GM23338 (cell line): ENCODE data around the gene SNORC.

Experiments used
- CREB1 ChIP-seq: fragments of 250-450 bp; sonication (Bioruptor Pico); IDR thresholded peaks from 2 replicates; pipeline ENCODE4 v1.5.0; 2020; ENCODE audit warnings: low read depth, mild to moderate bottlenecking, moderate library complexity
- EZH2 ChIP-seq: fragments of 200-600 bp; sonication (generic); IDR thresholded peaks from one replicate; pipeline ENCODE4 v1.8.0; 2017; ENCODE audit warnings: antibody characterized with exemption, mild to moderate bottlenecking, low read depth; ENCODE audit not compliant: unreplicated experiment
- EZH2phosphoT487 ChIP-seq: fragments of 200-600 bp; sonication (generic); IDR thresholded peaks from one replicate; pipeline ENCODE4 v1.8.1; 2018; ENCODE audit warnings: antibody characterized with exemption; ENCODE audit not compliant: unreplicated experiment
- NANOG ChIP-seq: IDR thresholded peaks from 2 replicates; pipeline ENCODE4 v1.6.1; 2016; ENCODE audit warnings: antibody characterized with exemption, borderline replicate concordance
- POLR2AphosphoS5 ChIP-seq: IDR thresholded peaks from 2 replicates; pipeline ENCODE4 v1.6.1; 2016; ENCODE audit warnings: antibody characterized with exemption, low read depth
- STAT1 ChIP-seq: IDR thresholded peaks from one replicate; pipeline ENCODE4 v1.6.1; 2016; ENCODE audit warnings: antibody characterized with exemption; ENCODE audit not compliant: unreplicated experiment
- ZNF331 ChIP-seq: fragments of 250-450 bp; sonication (Bioruptor Pico); IDR thresholded peaks from 2 replicates; pipeline ENCODE4 v1.5.0; 2020; ENCODE audit warnings: low read depth, mild to moderate bottlenecking, moderate library complexity
- TF ChIP-seq, protein P1 (sequence below), 2 experiments: fragments of 200-600 bp in 1 of 2; sonication (generic) in 1 of 2; conservative IDR thresholded peaks; 2 replicates each; pipeline versions ENCODE4 v1.5.1 to v1.6.1; 2016 to 2017; ENCODE audit warnings: antibody characterized with exemption in 2 of 2, low read depth in 2 of 2, mild to moderate bottlenecking in 2 of 2, moderate library complexity in 1 of 2
- TF ChIP-seq, protein P2 (sequence below): IDR thresholded peaks from one replicate; pipeline ENCODE4 v1.6.1; 2018; ENCODE audit warnings: antibody characterized with exemption; ENCODE audit not compliant: unreplicated experiment

DNA sequence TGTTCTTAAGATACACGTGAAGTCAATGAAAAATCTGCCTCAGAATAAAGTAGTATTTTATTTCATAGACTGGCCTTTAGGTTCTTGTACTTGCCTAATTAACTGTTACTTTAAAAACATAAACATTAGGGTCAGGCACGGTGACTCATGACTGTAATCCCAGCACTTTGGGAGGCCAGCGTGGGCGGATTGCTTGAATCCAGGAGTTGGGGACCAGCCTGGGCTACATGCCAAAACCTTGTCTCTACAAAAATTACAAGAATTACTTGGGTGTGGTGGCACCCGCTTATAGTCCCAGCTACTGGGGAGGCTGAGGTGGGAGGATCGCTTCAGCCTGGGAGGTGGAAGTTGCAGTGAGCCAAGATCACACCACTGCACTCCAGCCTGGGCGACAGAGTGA is 16.0 kb upstream of the SNORC start:
- no peak for TF ChIP-seq POLR2AphosphoS5
- TF ChIP-seq, protein P1, sequence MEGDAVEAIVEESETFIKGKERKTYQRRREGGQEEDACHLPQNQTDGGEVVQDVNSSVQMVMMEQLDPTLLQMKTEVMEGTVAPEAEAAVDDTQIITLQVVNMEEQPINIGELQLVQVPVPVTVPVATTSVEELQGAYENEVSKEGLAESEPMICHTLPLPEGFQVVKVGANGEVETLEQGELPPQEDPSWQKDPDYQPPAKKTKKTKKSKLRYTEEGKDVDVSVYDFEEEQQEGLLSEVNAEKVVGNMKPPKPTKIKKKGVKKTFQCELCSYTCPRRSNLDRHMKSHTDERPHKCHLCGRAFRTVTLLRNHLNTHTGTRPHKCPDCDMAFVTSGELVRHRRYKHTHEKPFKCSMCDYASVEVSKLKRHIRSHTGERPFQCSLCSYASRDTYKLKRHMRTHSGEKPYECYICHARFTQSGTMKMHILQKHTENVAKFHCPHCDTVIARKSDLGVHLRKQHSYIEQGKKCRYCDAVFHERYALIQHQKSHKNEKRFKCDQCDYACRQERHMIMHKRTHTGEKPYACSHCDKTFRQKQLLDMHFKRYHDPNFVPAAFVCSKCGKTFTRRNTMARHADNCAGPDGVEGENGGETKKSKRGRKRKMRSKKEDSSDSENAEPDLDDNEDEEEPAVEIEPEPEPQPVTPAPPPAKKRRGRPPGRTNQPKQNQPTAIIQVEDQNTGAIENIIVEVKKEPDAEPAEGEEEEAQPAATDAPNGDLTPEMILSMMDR (conservative IDR thresholded peaks at IDR 0.05; ENCODE audit: low read depth in 2 of 2) = no peak
- no peak for TF ChIP-seq ZNF331
- no peak for TF ChIP-seq EZH2
- TF ChIP-seq STAT1 = no peak
- no peak for TF ChIP-seq NANOG
- TF ChIP-seq CREB1 (CRISPR knock-in tag) = no peak
- no peak for TF ChIP-seq EZH2phosphoT487
- TF ChIP-seq, protein P2, sequence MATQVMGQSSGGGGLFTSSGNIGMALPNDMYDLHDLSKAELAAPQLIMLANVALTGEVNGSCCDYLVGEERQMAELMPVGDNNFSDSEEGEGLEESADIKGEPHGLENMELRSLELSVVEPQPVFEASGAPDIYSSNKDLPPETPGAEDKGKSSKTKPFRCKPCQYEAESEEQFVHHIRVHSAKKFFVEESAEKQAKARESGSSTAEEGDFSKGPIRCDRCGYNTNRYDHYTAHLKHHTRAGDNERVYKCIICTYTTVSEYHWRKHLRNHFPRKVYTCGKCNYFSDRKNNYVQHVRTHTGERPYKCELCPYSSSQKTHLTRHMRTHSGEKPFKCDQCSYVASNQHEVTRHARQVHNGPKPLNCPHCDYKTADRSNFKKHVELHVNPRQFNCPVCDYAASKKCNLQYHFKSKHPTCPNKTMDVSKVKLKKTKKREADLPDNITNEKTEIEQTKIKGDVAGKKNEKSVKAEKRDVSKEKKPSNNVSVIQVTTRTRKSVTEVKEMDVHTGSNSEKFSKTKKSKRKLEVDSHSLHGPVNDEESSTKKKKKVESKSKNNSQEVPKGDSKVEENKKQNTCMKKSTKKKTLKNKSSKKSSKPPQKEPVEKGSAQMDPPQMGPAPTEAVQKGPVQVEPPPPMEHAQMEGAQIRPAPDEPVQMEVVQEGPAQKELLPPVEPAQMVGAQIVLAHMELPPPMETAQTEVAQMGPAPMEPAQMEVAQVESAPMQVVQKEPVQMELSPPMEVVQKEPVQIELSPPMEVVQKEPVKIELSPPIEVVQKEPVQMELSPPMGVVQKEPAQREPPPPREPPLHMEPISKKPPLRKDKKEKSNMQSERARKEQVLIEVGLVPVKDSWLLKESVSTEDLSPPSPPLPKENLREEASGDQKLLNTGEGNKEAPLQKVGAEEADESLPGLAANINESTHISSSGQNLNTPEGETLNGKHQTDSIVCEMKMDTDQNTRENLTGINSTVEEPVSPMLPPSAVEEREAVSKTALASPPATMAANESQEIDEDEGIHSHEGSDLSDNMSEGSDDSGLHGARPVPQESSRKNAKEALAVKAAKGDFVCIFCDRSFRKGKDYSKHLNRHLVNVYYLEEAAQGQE = no peak
